Panc1 (cell line): Measurements from ENCODE around the gene TMEM170B.

Experiments used
- CTCF ChIP-seq: fragments of 450-650 bp; IDR thresholded peaks from 2 replicates; pipeline ENCODE4 v1.5.1; 2017; ENCODE audit warnings: mild to moderate bottlenecking
- POLR2AphosphoS5 ChIP-seq: IDR thresholded peaks from 2 replicates; pipeline ENCODE4 v1.6.1; 2012; ENCODE audit warnings: mild to moderate bottlenecking, low read depth, low read length, moderate library complexity
- REST ChIP-seq, 2 experiments: IDR thresholded peaks; 2 replicates each; pipeline ENCODE4 v1.6.1; 2011 to 2012; ENCODE audit warnings: low read depth in 2 of 2, control low read depth in 1 of 2, low read length in 1 of 2, mild to moderate bottlenecking in 1 of 2, moderate library complexity in 1 of 2; ENCODE audit not compliant: insufficient read depth in 1 of 2
- SIN3A ChIP-seq: IDR thresholded peaks from 2 replicates; pipeline ENCODE4 v1.6.1; 2012; ENCODE audit warnings: low read depth, mild to moderate bottlenecking, low read length, moderate library complexity, borderline replicate concordance; ENCODE audit not compliant: insufficient read depth
- TCF7L2 ChIP-seq: IDR thresholded peaks from 2 replicates; pipeline ENCODE4 v1.6.1; 2011; ENCODE audit warnings: mild to moderate bottlenecking, low read depth, low read length, inconsistent platforms

- no peak for TF ChIP-seq CTCF
- no peak for TF ChIP-seq POLR2AphosphoS5
- no peak for TF ChIP-seq REST (IDR thresholded peaks at IDR 0.05; ENCODE audit: insufficient read depth in 1 of 2, low read depth in 2 of 2, low read length in 1 of 2)
- no peak for TF ChIP-seq TCF7L2
- no peak for TF ChIP-seq SIN3A
Observed at GRCh38 chr6:11526156-11526505, 11.4 kb upstream of the TMEM170B start.
